ENCODE results near the gene FAM25A.
"Not testable (repeated sequence)": the region's sequence is repeated elsewhere in the genome, so short reads cannot be mapped to it uniquely, and the experiment has no call there.

The FAM25A gene

DNA sequence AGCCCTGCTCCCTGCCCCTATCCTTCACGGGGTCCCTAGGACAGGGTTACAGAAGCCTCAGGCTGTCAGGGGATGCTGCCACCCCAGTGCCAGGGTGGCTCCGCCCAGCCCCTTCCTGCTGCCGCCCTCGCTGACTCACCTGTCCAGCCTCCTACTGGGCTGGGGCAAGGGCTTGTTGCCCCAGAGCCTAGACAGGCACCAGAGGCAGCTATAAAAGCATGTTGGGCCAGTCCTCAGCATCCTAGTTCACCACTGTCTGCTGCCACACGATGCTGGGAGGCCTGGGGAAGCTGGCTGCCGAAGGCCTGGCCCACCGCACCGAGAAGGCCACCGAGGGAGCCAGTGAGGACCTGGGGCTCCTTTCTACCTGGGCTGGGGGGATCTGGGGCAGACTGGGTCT, at the start of gene FAM25A:
Gene FAM25A (plus strand): TSS at position 239 of the 400 bp plus-strand sequence. CDS start 31 bp downstream, at position 270.
- H3K27ac Mint-ChIP-seq, H3K36me3 Mint-ChIP-seq, ATAC-seq, H3K4me3 Mint-ChIP-seq, H3K9me3 Mint-ChIP-seq, H3K4me1 Mint-ChIP-seq, H3K27me3 Mint-ChIP-seq: not testable (repeated sequence)

DNA sequence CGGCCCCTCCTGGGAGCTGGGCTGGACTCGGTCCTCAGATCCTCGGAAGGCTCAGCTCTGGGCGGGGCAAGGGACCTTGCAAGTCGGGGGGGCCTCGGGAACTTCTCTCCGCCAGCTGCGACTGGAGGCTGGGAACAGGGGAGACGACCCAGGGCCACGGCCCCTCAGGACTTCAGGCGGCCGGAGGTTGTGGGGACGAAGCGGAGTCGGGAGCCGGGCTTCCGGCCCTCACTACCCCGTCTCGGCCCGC, 49.2 kb upstream of the FAM25A start:
- Mint-ChIP-seq H3K4me3 (peak overlapping the region; percentile 83), H3K36me3 (no peaks in the 10 kb centered on the region), H3K27ac (peak overlapping the region; percentile 83), H3K9me3 (no peaks in the 10 kb centered on the region), H3K4me1 (peaks cover 23% of the 10 kb centered on the region), H3K27me3 (no peaks in the 10 kb centered on the region)
- no peak for ATAC-seq

DNA sequence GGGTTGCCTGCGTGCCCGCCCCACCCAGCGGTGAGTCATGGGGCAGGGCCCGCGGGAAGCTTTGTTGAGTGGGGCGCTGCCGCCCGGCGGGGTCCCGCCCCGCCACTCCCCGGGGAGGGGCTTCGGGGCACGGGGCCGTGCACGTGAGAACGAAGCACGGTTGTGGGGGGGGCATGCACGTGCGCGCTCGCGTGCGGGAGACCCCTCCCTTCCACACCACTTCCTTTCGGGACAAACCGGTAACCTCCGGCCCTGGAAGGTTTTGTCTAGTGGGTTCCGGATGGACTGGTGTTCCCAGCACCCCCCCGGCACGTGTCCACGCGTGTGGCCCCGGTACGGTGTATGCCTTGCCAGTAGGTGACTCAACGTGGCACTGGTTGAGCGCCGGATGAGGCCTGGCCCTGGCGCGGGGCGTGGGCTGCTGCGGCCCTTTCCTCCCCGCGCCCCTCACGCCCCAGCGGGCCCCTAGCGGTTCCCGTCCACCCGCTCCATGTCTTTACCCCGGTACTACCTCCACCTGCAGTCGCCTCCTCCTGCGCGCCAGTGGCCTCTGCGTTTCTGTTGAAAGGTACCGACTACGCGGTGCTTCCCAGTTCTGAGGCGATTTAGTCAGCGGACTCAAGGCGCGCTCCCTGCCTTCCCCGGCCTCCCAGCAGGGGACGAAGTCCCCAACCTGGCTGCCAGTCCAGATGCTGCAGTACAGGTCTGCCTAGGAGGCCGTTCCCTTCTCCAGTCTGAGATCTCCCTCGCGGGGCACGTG, 48.7 kb upstream of the FAM25A start:
- peak; percentile 93 for ATAC-seq
- Mint-ChIP-seq H3K9me3 (no peaks in the 10 kb centered on the region), H3K4me3 (peak overlapping the region; percentile 83)

DNA sequence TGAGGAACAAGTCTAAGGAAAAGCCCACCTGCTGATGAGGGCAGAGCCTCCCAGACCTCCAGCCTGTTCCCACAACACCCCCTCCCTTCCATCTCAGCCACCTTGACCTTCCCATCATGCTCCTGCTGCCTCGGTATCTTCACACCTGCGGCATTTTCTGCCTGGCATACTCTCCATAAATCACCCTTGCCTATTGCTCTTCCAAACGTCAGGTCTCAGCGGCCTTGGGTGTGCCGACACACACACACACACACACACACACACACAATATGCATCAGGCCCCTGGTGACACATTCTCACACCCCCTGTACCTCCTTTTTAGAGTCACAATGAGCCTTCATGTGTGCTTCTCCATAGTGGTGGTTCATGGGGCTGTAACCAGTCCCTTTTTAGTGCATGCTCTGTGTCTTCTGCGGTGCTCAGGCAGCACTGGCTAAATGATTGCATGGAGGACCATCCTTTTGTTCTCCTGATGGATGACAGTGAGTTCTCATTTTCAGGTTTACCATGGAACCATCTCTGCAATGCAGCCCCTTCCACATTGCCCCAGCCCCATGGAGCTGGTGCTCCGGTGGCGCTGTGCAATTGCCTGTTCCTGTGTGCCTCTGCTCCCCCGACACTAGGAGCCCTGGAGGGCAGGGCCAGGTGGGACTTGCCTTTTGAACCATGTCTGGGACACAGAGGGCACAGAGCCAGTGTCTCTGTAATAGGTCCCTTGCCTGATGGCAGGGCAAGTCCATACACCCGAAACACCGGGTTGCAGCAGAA, 47.3 kb upstream of the FAM25A start:
- Mint-ChIP-seq H3K4me3 (no peak overlapping the region), H3K36me3 (no peaks in the 10 kb centered on the region), H3K9me3 (no peaks in the 10 kb centered on the region), H3K27me3 (no peaks in the 10 kb centered on the region), H3K4me1 (peaks cover 13% of the 10 kb centered on the region), H3K27ac (peak overlapping the region; percentile 34)
- ATAC-seq = no peak

More for the DNA sequence above, 48.7 kb upstream of the FAM25A start:
- H3K27me3 Mint-ChIP-seq = no peaks in the 10 kb centered on the region
- H3K4me1 Mint-ChIP-seq = peaks cover 18% of the 10 kb centered on the region
- no peaks in the 10 kb centered on the region for H3K36me3 Mint-ChIP-seq
- peak overlapping the region; percentile 83 for H3K27ac Mint-ChIP-seq

DNA sequence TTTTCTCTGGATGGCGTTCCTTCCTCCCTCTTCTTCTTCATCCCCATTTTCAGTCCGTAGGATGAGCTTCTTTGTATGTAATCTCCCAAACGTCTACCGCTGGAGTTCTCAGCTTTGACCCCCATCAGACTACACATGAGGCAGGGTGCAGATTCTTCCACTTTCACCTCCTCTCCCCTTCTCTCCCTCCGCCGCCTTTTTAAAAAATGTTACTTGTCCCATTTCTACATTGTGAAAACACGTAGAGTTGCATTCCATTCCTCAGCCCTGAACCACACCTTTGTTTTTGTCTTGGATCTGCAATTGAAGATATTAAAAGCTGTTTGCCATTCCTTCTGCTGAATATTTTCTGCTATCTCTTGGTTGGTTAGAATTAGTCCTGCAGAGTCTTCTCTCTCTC, 45.6 kb upstream of the FAM25A start:
- Mint-ChIP-seq H3K4me1 (peaks cover 13% of the 10 kb centered on the region), H3K27me3 (no peaks in the 10 kb centered on the region), H3K27ac (no peak overlapping the region), H3K9me3 (no peaks in the 10 kb centered on the region), H3K4me3 (no peak overlapping the region), H3K36me3 (no peaks in the 10 kb centered on the region)
- ATAC-seq = no peak

- no peaks in the 10 kb centered on the region for H3K27me3 Mint-ChIP-seq
- no peak for ATAC-seq
- H3K36me3 Mint-ChIP-seq = no peaks in the 10 kb centered on the region
- H3K27ac Mint-ChIP-seq = no peak overlapping the region
- peaks cover 12% of the 10 kb centered on the region for H3K4me1 Mint-ChIP-seq
- no peak overlapping the region for H3K4me3 Mint-ChIP-seq
- H3K9me3 Mint-ChIP-seq = no peaks in the 10 kb centered on the region
Measured at GRCh38 chr10:86976362-86977056, 43.6 kb upstream of the FAM25A start.

GRCh38 chr10:86978457-86978856, 41.6 kb upstream of the FAM25A start:
- not testable (repeated sequence) for H3K9me3 Mint-ChIP-seq, ATAC-seq, H3K4me3 Mint-ChIP-seq, H3K36me3 Mint-ChIP-seq, H3K27ac Mint-ChIP-seq, H3K27me3 Mint-ChIP-seq, H3K4me1 Mint-ChIP-seq

GRCh38 chr10:86979296-86979818, 40.7 kb upstream of the FAM25A start:
- ATAC-seq = no peak
- Mint-ChIP-seq H3K27me3 (no peaks in the 10 kb centered on the region), H3K4me1 (peaks cover 6% of the 10 kb centered on the region), H3K4me3 (no peak overlapping the region), H3K36me3 (no peaks in the 10 kb centered on the region), H3K27ac (no peak overlapping the region), H3K9me3 (no peaks in the 10 kb centered on the region)

DNA sequence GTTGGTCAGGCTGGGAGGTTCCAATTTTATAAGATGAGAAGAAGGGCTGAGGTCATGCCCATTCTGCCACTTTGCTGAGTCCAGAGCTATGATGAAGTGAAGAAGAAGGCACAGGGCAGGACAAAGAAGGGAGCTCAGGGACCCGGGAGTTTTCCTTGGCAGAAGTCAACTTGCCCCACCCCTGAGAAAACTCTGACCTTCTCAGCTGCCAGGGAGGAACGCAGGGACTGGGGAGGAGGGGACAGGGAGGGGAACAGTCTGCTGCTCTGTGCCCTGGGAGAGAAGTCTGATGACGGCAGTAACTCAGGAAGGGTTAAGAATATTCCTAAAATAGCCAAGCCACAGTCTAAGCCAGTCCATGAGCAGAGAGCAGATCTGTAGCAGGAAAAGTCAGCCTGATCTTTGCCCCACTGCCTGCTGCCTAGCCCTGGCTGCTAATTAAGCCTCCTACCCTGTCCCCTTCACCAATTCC, 40.1 kb upstream of the FAM25A start:
- H3K27me3 Mint-ChIP-seq = no peaks in the 10 kb centered on the region
- no peaks in the 10 kb centered on the region for H3K36me3 Mint-ChIP-seq
- H3K9me3 Mint-ChIP-seq = no peaks in the 10 kb centered on the region
- no peak overlapping the region for H3K27ac Mint-ChIP-seq
- no peak for ATAC-seq
- no peak overlapping the region for H3K4me3 Mint-ChIP-seq
- peaks cover 6% of the 10 kb centered on the region for H3K4me1 Mint-ChIP-seq

DNA sequence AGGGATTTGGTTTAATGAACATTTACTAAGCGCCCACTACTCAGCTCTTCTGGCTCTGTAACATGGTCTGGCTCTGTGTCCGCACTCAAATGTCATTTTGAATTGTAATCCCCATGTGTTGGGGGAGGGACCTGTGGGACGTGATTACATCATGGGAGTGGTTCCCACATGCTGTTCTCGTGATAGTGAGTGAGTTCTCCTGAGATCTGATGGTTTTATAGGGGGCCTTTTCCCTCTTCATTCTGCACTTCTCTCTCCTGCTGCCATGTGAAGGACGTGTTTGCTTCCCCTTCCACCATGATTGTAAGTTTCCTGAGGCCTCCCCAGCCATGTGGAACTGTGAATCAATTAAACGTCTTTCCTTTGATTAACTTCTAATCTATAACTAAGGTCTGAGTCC, 39.1 kb upstream of the FAM25A start:
- ATAC-seq, H3K27ac Mint-ChIP-seq, H3K27me3 Mint-ChIP-seq, H3K9me3 Mint-ChIP-seq, H3K36me3 Mint-ChIP-seq, H3K4me1 Mint-ChIP-seq, H3K4me3 Mint-ChIP-seq: not testable (repeated sequence)

DNA sequence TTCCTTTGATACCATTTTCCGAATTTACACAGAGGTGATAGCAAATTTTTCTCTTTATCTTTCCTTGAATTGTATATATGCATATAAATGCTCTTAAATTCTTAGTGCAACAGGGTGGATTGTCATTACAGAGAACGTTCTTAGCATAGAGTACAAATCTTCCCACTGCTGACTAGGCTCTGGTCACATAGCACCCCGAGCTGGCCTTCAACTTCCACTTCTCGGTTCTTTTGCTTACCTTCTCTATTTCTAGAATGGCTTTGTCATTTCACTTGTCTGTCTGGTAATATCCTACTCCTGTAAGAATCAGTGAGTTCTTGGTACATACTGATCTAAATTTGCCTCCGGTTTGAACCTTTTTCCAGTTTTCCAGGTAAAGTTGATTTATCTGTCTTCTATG, 38.4 kb upstream of the FAM25A start:
- no peak for ATAC-seq
- no peak overlapping the region for H3K27ac Mint-ChIP-seq
- H3K4me1 Mint-ChIP-seq = peaks cover 6% of the 10 kb centered on the region
- no peaks in the 10 kb centered on the region for H3K9me3 Mint-ChIP-seq
- H3K27me3 Mint-ChIP-seq = no peaks in the 10 kb centered on the region
- H3K4me3 Mint-ChIP-seq = peak overlapping the region; percentile 21
- H3K36me3 Mint-ChIP-seq = no peaks in the 10 kb centered on the region

- not testable (repeated sequence) for H3K36me3 Mint-ChIP-seq, H3K9me3 Mint-ChIP-seq, ATAC-seq, H3K27me3 Mint-ChIP-seq, H3K27ac Mint-ChIP-seq, H3K4me1 Mint-ChIP-seq, H3K4me3 Mint-ChIP-seq
Measured at GRCh38 chr10:86984498-86984897, 35.6 kb upstream of the FAM25A start.

DNA sequence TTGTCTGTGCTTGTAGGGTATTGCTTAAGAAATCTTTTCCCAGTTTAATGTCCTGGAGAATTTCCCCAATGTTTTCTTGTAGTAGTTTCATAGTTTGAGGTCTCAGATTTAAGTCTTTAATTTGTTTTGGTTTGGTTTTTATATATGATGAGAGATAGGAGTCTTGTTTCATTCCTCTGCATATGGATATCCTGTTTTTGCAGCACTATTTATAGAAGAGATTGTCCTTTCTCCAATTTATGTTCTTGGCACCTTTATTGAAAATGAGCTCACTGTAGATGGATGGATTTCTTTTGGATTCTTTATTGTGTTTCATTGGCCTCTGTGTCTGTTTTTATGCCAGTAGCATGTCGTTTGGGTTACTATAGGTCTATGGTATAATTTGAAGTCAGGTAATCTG, 31.6 kb upstream of the FAM25A start:
- no peak overlapping the region for H3K27ac Mint-ChIP-seq
- H3K9me3 Mint-ChIP-seq = no peaks in the 10 kb centered on the region
- no peak overlapping the region for H3K4me3 Mint-ChIP-seq
- H3K27me3 Mint-ChIP-seq = peaks cover 24% of the 10 kb centered on the region
- H3K4me1 Mint-ChIP-seq = no peaks in the 10 kb centered on the region
- H3K36me3 Mint-ChIP-seq = no peaks in the 10 kb centered on the region
- ATAC-seq = no peak

- H3K27me3 Mint-ChIP-seq = peaks cover 24% of the 10 kb centered on the region
- H3K36me3 Mint-ChIP-seq, H3K4me3 Mint-ChIP-seq, H3K9me3 Mint-ChIP-seq, ATAC-seq, H3K27ac Mint-ChIP-seq, H3K4me1 Mint-ChIP-seq: not testable (repeated sequence)
Measured at GRCh38 chr10:86991362-86991761, 28.7 kb upstream of the FAM25A start.

DNA sequence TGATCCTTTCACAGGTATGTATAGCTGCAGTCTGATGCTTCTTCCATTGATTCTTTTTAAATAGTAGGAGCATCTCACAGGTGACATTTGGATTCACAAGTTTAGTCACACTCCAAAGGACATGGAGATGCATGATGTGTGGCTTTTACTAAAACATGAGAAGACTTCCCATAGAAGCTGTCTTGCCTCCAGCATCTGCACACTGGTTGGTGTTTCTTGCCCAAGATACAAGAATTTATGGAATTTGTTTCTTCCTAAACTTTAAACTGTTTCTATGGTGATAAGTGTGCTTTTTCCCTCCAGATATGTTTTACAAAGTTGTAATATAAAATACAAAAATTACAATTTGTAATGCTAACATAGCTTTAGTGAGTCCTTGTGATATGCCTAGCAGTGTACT, 27.6 kb upstream of the FAM25A start:
- H3K27me3 Mint-ChIP-seq = peaks cover 24% of the 10 kb centered on the region
- no peaks in the 10 kb centered on the region for H3K36me3 Mint-ChIP-seq
- no peak for ATAC-seq
- no peaks in the 10 kb centered on the region for H3K4me1 Mint-ChIP-seq
- no peak overlapping the region for H3K27ac Mint-ChIP-seq
- H3K9me3 Mint-ChIP-seq = no peaks in the 10 kb centered on the region
- H3K4me3 Mint-ChIP-seq = no peak overlapping the region

Data from stimulated activated memory B cell treated with anti-CD40 and anti-IgM and Interleukin-4, amounts not matched to agents 10 μg/mL and 1 μg/mL and 100 μg/mL, for 72 hours (primary cell).